Choroid plexus epithelial cell (primary cell): Measurements from ENCODE around the gene ATG7.
A peak's percentile ranks its signal among the peaks of the same experiment; 100 is the strongest.
"Not testable (repeated sequence)": the region's sequence is repeated elsewhere in the genome, so short reads cannot be mapped to it uniquely, and the experiment has no call there.

Experiments used
- DNase-seq: peaks from one replicate; pipeline ENCODE4 v3.0.0-alpha.2; 2010; ENCODE audit warnings: low read depth
- H3K4me3 ChIP-seq: 2 replicates; pipeline ENCODE4 v1.5.1; 2011; ENCODE audit warnings: low read depth, mild to moderate bottlenecking, control low read depth, low read length, moderate library complexity
- TF ChIP-seq, protein P1 (sequence below): conservative IDR thresholded peaks from 2 replicates; pipeline ENCODE4 v1.5.1; 2011; ENCODE audit warnings: low read depth, mild to moderate bottlenecking, control low read depth, inconsistent platforms, low read length, moderate library complexity

ATG7 gene

DNA sequence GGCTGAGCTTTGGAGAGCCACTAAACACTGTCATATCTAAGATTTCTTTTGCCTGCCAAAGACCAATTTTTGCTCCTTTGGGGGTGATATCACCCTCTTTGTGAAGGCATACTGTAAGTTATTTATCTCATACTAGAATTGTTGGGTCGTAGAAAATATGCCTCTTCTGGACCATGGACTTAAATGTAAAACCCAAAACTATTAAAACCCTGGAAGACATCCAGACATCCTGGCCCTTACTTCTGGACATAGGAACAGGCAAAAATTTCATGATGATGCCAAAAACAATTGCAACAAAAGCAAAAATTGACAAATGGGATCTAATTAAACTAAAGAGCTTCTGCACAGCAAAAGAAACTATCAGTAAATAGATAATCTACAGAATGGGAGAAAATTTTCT, 172.2 kb downstream of the ATG7 start:
- no peak for DNase-seq

DNA sequence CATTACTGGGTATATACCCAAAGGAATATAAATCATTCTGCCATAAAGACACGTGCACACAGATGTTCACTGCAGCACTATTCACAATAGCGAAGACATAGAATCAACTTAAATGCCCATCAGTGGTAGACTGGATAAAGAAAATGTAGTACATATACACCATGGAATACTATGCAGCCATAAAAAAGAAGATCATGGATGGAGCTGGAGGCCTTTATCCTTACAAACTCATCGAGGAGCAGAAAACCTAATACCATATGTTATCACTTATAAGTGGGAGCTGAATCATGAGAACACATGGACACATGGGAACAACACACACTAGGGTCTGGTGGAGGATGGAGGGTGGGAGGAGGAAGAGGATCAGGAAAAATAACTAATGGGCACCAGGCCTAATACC, 173.0 kb downstream of the ATG7 start:
- not testable (repeated sequence) for H3K4me3 ChIP-seq, DNase-seq

More for the DNA sequence above, 172.2 kb downstream of the ATG7 start:
- TF ChIP-seq, protein P1, sequence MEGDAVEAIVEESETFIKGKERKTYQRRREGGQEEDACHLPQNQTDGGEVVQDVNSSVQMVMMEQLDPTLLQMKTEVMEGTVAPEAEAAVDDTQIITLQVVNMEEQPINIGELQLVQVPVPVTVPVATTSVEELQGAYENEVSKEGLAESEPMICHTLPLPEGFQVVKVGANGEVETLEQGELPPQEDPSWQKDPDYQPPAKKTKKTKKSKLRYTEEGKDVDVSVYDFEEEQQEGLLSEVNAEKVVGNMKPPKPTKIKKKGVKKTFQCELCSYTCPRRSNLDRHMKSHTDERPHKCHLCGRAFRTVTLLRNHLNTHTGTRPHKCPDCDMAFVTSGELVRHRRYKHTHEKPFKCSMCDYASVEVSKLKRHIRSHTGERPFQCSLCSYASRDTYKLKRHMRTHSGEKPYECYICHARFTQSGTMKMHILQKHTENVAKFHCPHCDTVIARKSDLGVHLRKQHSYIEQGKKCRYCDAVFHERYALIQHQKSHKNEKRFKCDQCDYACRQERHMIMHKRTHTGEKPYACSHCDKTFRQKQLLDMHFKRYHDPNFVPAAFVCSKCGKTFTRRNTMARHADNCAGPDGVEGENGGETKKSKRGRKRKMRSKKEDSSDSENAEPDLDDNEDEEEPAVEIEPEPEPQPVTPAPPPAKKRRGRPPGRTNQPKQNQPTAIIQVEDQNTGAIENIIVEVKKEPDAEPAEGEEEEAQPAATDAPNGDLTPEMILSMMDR, result no peak
- no peak overlapping the region for H3K4me3 ChIP-seq

DNA sequence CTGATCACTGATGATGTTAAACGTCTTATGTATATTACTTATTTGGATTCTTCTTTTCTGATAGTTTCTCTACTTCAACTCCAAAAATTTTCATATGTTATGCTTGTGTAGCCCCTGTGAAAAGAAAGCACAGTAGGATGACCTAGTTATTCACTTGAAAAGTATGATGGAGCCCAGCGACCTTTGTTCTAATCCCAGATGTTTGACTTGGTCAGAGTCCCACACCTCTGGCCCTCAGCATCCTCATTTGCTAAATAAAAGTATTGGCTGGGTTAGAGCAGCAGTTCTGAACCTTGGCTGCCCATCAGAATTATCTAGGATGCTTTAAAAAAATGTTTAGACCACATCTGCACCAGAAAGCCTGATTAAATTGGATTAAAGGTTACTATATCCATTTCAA, 173.7 kb downstream of the ATG7 start:
- peak; percentile 86 for DNase-seq
- H3K4me3 ChIP-seq, result no peak overlapping the region
- TF ChIP-seq, protein P1, result no peak

DNA sequence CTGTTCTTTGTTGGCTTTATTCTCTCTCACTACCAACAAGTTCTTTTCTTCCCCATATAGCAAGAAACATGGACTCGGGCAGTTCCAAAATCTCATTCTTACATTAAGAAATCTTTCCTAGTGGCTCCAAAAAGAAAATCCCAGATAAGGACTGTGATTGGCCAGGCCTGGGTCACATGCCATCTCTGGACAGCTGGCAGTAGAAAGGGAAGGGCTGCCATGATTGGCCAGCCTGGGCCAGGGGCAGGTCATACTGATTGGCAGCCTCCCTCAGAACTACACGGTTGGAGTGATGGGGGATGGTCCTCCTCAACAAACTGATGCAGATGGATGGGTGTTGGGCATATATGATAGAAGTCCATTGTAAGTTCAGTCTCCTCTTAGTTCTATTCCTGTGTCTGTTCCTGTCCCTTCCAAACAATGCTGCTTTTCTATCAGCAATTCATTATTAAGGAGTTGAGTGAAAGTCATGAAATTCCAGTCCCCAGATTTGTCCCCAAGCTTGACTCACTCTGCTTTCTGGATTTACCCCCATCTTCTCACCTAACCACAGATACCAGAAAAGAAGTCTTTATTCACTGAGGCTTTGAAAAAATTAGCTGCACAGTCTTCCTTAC, 175.5 kb downstream of the ATG7 start:
- H3K4me3 ChIP-seq, result no peak overlapping the region
- TF ChIP-seq, protein P1, result no peak
- no peak for DNase-seq

DNA sequence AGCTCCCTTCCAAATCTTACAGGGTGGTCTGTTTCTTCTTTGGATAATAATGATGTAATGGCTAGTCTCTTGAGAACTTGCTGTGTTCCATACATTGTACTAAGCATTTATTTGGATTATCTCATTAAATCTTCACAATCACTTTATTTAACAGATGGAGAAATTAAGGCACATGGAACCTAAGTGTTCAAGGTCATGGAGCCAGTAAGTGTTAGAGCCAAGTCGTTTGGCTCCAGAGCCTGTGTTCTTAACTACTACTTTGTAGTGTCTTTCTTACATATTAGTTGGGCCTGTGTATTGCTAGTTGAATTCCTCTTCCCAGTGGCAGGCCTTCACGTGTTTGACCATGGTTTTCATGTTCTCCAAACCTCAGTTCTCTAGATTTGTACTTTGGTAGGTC, 177.8 kb downstream of the ATG7 start:
- DNase-seq, result no peak
- TF ChIP-seq, protein P1, result no peak
- no peak overlapping the region for H3K4me3 ChIP-seq

DNA sequence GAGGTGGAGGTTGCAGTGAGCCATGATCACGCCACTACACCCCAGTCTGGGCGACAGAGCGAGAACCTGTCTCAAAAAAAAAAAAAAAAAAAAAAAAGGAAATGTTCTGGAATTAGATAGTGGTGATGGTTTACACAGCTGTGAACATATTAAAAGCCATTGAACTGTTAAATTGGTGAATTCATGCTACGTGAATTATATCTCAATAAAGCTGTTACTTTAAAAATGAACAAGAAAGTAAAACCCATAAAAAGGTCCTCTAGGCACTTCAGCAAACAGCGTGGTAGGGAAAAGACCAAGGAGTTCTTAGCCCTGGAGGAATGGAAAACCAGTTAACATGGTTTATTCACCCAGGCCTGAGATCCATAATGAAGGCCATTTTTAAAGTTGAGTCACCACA, 180.1 kb downstream of the ATG7 start:
- no peak for DNase-seq
- TF ChIP-seq, protein P1, result no peak

DNA sequence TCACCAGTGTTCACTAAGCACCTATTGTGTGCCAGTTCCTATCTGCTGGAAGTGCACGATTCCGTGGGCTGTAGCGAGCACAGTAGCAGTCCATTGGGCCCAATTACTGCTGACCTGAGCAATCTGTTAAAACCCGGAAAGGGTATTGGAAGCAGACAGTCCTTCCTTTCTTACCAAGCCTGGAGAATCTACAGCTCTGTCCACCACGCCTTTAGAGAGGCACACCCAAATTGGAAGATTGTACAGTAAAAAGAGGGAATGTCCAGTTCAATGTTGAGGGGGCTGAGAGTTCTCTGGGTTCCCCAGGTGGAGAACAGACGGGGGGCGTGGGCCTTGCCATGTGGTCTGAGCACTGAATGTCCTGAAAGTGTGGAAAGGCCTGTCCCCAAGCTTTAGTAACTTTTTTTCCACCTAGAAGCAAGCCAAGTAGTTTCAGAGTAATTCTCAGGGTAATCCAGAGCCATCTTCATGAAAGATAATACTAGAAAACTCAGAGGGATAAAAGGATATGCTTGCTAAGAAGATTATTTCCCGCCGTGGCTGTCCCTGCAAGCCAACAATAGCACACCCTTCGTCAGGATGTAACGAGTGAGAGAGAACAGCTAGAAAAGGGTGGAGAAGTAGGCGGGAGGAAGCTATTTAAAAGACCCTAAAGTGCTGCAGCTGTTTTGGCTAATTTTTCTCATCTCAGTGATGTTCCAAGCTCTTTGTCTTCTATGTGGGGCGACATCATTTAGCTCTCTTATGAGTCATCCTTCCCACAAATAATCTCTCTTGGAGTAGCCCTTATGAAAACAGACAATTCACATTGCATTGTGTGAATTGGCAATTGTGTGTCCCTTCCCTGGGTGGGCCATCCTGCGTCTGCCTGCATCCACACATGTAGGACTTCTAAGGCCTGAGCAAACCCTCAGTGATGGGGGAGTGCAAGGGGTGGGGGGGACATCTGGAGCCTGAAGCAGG, 181.0 kb downstream of the ATG7 start:
- DNase-seq, result peak; percentile 75
- H3K4me3 ChIP-seq, result no peak overlapping the region
- TF ChIP-seq, protein P1, result no peak

More for the DNA sequence above, 180.1 kb downstream of the ATG7 start:
- no peak overlapping the region for H3K4me3 ChIP-seq
